Fibroblast of peridontal ligament (primary cell): ENCODE data around the gene EYA2.

Experiments
- DNase-seq: peaks from one replicate; pipeline ENCODE4 v3.0.0-alpha.2; 2010; ENCODE audit errors: extremely low read depth

EYA2 gene

DNA sequence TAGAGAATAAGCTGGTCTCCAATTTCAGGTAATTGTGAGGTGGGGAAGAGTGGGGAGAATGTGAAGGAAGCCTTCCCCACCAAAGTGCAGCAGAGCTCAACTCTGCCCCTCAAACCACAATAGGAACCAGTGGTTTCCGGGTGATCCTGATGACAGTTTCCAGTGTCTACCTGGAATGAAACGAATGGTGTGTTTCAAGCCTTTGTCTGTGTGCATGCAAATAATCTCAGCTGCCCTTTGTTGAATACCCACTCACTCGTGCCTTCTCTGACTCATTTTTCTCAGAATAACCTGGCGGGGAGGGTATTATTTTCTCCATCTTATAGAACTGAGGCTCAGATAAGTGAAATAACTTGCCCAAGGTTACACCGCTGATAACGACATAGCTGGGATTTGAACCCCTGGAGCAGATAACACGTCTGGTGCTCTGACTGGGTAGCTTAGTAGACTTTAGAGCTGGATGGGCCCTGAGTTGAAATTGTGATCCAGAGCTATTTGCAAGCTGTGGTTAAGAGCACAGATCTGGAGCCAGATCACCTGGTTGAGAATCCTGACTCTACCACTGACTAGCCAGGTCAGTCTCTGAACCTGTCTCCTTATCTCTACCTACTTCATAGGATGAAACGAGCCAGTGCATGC is 85.1 kb downstream of the EYA2 start:
- no peak for DNase-seq

DNA sequence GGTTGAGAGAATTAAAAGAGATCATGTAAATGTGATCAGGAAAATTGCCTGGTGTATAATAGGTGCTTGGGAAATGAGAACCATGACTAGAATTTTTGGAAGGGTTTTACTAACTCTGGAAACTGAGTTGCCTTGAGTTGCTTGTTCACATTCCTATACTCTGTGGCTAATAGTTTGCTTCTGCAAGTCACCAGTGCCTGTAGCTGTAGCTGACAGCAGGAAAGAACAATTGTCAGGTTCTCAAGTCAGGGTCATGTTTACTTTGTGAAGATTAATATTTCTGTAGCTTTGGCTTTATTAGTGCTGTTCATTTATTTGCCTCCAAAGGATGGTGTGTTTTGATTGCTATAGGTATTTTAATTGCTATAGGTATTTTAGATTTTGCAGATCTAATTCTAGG is 86.5 kb downstream of the EYA2 start:
- no peak for DNase-seq

DNA sequence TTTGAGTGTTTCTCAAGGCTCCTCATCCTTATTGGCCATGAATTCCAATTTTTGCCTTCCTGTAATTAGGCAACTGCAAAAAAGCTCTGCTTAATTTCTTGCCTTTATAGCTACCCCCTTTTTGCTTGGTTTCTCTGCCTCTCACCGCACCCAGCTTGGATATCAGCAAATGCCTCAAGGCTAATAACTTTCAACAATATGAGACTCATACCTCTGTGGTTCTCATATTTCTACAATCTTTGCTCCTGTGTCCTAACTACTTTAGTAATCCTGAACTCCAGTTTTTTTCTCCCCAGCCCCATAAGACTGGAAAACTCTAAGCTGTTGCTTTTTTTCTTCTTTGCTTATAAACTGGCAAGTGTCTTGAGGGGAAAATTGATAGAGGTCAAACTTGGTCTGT is 88.8 kb downstream of the EYA2 start:
- DNase-seq: no peak

DNA sequence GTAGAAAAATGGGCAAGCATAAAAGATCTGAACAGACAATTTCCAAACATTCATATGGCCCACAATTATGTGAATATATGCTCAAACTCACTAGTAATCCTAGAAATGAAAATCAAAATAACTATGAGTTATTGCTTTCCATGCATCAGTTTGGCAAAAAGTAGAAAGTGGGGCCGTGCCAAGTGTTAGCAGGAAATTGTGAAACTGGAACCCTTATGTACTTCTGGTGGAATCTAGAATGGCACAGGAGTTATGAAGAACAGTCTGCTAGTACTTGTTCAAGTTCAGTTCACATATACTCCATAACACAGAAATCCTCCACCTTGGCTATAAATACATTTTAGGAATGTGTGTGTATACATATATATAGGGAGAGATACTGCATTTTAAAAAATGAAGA is 89.8 kb downstream of the EYA2 start:
- peak; percentile 75 for DNase-seq

DNA sequence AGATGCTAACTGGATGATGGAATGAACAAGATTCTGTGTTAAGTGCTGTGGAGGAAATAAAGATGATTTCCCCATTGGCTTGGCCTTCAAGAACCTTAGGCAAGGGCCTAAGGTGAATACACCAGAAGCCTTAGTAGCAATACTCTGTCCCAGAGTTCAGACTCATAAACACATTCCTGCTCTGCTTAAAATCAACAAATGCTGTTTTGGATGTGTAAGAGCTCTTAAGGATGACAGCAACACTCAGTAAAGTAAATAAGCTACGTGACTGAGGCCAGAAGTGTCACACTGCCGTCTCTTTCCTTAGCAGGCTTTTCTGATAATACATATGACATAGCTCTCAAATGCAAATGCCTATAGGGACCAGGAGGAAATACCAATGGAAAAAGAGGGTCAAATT is 90.6 kb downstream of the EYA2 start:
- no peak for DNase-seq

DNA sequence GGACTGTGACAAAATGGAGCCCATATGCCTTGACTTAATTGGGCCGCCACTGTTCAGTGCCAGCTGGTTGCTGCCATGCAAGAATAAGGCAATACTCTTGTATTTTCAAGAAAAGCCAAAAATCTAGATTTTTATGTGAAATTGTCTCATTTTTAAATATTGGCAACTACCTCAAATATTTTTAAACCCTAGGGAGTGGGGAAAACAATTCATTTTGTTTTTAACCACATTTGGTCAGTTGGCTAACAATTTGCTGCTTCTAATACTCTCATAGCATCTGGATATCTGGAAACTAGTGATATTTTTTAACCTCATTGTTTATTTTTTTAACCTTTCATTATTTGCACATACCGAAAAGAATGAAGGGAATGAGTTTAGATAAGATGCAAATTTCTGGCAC is 91.0 kb downstream of the EYA2 start:
- peak; percentile 14 for DNase-seq

DNA sequence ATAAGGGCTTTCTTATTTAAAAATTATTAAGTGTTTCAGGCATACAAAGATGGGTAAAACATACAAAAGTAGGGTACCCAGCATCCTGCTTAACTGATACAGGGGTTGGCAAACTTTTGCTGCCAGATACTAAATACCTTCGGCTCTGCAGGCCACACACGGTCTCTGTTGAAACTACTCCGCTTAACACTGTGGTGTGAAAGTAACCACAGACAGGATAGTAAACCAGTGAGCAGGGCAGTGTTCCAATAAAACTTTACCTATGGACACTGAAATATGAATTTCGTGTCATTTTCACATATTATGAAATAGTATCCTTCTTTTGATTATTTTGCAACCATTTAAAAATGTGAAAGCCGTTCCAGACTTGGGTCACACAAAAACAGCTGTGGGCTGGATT is 92.4 kb downstream of the EYA2 start:
- DNase-seq: no peak

DNA sequence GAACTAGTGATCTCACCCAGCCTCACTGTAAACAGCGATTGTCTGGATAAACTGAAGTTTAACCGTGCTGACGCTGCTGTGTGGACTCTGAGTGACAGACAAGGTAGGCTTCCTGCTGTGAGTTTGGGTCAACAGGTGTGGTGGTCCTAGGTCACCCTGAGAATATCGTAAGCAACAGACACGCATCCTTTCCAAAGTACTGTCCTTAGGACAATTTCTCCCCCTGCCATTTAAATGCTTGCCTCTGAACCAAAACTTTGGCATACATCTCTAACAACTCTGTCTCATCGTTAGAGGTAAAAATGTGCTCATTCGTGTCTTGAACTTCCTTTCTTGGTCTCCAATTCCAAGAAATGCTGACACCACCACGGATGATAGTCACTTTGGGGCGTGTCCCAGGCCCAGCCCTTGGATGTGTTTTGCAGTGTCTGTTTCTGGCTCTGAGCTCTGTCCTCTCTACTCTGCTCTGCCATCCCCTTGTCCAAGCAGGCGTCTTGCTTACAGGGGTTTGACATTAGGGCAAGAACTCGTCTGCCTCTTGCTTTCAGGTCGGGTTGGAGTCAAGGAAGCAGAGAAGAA is 95.5 kb downstream of the EYA2 start:
- DNase-seq: no peak

DNA sequence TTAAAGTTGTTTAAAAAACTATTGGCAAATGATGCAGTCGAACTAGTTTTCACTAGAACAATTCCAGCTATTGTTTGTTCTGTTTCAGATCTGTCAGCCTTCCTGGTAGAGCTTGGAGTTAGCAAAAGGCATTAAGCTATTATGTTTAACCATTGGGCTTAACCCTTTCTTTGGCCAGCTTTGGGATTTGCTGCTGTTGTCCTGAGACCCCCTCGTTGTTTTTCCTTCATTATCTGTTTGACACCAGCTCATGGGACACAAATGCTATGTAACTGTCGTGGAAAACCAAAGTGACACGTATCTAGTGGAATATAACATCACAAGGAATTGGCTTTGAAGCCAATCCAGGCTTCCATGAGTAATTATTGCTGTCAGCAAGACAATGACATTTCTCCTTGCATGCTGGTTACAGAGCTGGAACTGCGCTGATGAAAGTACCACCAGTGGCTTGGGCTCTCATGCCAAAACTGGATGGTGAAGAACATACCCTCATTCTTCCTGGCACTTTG is 96.0 kb downstream of the EYA2 start:
- no peak for DNase-seq

DNA sequence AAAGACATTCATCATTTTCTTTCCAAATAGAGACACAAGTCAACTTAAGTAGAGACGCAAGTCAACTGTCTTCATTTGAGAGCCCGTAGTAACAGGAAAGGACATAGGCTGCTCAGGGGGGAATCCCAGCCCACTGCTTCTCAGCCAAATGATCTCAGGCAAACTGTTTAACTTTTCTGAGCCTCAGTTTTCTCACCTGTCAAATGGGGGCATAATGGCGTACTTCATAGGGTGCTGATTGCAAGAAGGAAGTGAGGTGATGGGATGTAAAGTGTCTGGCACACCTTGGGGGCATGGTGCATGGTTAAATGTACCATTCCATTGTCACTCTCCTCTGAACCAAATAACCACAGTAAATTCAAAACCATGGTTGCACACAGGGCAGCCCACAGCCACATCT is 96.5 kb downstream of the EYA2 start:
- no peak for DNase-seq

DNA sequence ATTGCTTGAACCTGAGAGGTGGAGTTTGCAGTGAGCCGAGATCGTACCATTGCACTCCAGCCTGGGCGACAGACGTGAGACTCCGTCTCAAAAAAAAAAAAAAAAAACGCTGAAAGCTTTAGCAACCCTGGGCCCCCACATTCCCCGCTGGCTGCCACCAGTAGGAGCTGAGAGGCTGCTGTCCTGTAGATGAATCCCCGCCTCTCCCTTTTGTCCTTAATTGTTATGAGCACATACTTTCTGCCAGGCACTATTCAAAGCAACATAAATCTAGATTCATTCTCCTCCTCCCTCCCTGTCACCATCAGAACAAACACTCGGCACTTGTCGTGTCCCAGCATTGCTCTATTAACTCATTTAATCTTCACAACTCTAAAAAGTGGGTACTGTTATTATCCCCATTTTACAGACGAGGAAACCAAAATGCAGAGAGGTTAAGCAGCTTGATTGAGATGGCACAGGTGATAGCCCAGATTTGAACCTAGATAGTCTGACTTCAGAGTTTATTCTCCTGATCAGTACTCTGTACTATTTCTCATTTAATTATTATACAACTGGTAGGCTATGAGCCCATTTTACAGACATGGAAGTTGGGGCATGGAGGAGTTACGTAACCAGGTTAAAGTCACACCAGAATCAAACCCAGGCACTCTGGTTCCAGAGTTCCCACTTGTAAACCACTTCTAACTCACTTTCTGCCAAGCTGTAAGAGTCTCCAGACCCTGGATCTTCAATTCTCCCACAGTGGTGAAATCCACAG is 97.4 kb downstream of the EYA2 start:
- no peak for DNase-seq

DNA sequence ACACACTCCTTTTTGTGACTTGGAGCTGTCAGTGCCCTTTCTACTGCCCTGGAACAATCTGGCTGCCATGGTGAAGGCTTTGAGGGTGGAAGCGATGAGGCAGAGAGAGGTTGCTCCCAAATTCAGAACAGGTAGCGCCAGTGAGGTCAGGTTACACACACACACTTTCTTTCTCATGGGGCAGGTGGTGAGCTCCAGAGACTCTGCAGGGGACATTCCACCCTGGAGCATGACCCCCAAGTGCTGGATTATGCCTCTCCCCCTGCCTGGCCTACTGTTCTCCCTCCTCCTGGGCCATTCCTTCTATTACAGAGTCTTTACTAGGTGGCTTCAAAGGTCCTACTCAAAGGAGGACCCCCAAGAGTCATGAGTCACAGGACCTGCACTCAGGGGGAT is 98.0 kb downstream of the EYA2 start:
- DNase-seq: no peak

DNA sequence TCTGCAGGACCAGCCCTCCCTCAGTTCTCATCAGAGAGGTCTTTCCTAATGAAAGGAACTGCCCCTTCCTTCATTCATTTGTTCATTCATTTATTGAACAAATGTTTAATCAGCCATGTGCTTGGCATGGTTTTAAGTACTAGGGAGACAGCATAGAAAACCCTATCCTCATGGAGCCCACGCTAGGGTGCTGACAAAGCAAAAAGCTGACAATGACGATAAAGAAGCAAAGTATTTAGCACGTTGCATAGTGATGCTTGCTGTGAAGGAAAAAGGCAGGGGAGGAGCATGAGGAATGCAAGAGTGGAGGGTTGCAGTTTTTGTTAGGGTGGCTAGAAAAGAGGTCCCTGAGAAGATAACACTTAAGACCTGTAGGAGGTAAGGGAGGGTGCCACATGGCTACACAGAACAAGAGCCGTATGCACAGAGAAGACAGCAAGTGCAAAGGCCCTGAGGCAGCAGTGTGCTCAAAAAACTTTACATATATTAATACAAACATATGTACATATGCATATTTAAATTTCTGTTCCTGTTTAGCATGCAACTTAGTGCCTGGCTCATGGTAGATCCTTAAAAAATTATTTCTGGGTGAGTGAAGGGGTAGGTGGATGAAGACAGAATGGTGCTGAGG is 98.9 kb downstream of the EYA2 start:
- no peak for DNase-seq

DNA sequence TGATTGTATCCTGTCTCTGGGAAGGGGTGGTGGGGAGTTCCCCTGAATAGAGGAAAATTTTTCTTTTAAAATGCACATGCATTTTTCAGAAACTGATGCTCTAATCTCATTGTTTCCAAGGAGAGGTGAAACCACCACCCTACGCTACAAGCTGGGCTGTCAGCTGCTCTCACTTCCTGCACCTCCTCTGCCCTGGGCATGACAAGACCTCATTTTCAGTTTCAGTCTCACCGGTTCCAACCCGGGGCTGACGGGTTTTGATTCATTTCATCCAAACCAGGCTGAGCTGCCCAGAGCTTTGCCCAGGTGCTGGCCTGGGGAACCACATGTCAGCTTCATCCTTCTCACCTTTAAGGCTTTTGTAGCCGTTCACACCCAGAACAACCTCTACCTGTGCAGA is 99.7 kb downstream of the EYA2 start:
- no peak for DNase-seq

DNA sequence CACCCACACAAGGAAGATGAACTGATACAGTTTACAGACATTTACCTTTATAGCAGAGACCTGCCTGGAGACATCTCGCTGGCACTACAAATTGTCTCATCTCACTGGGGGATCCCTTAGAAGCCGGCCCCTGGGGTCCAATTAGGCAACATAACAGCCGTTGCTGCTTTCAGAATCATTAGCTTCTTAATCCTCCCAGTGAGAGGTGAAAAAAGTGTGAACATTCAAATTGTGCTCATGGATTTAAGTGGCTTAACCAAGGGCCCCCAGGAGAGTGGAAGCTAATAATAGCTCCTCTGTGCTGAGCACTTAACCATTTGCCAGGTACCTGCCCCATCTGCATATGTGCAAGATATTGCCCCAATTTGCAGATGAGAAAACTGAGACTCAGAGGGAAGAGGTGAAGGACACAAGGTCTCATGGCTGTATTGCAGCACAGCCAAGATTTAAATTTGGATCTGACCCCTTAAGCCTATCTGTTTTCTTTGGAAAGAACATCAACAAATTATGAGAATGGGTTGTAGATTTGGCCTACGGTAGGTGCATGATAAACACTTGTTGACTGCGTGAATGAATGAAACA is 101.0 kb downstream of the EYA2 start:
- no peak for DNase-seq

DNA sequence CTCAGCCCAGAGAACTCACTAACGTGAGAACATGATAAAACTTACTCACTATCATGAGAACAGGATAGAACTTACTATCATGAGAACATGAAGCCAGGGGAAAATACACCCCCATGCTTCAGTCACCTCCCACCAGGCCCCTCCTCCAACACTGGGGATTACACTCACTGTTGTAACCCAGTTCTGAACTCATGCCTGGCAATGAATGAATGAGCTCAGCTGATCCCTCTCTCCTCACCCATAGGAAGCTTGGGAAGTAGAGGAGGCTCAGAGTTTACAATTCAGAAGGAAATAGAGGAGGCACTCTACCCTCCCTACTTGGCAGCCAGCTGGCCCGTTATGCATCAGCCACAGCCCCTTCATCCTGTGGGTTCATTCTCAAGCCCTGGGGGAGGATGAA is 102.5 kb downstream of the EYA2 start:
- no peak for DNase-seq

DNA sequence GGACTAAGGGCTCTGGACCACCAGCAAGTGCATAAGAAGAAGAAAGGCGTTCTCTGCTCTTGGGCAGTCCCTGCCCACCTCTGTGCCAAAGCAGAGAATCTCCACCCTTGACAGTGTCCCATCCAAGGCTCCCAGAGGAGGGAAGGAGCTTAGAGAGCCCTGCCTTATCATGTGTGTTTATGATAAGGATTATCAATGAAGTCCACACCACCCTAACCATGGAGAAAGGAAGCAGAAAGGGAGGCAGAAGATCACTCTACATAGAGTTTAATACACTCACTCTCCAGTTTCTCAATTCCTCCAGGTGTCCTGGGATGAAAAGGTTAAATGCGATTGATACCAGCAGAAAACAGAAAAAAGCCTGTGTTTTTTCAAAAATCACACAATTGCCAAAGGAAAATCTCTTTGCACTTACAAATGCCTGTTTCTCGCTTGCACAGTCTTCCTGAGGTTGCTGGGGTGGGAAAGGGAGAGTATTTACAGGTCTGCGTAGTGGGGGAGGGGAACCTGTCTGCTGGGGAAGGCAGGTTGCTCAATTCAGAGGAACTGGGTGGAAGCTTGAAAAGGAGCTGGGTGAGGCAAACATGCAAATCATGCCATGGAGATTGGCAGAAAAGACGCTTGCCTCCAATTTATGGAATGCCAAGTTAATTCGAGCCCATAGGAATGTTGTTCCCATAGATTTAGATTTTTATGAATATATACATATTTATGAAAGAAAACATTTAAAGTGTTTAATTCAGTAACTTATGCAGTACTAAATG is 104.0 kb downstream of the EYA2 start:
- DNase-seq: no peak

DNA sequence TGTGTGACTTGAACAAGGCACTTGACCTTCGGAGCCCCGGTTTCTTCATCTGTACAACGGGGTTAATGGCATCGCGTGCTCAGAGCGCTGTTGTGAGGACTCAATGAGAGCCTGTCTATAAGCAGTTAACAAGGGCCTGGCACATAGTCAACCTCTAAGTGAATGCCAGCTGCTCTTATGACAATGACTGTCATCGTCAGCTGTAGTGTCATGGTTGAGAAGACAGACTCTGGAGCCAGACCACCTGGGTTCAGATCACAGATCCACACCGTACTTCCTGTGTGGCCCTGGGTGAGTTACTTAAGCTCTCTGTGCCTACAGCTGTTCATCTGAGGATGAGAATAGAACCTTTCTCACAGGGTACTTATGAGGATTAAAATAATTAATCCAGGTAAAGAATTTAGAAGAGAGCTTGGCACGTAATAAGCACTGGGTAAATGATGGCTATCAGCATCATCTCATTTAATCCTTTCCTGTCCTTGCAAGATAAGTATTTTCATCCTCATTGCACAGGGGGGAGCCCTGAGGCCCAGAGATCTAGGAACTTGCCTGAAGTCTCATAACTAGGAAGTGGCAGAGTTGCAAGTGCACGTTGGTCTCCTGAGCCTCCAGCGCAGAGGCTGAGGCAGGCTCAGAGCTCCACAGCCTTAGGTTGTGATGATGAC is 105.3 kb downstream of the EYA2 start:
- no peak for DNase-seq

DNA sequence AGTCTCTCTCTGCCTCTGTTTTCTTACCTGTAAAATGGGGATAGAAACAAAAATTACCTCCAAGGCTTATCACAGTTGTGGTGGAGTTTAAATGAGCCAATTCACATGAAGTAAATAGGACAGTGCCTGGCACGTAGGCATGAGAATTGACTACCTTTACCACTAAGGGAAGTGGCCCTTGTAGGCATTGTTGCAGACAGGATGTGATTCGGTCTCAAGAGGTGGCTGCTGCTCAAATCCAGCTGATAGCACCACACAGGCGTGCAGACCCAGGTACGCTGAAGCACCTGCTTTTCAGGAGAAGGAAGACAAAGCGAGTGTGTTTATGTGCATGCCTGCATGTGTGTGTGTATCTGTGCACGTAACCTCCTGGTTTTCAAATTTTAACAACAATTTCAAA is 108.6 kb downstream of the EYA2 start:
- DNase-seq: no peak

DNA sequence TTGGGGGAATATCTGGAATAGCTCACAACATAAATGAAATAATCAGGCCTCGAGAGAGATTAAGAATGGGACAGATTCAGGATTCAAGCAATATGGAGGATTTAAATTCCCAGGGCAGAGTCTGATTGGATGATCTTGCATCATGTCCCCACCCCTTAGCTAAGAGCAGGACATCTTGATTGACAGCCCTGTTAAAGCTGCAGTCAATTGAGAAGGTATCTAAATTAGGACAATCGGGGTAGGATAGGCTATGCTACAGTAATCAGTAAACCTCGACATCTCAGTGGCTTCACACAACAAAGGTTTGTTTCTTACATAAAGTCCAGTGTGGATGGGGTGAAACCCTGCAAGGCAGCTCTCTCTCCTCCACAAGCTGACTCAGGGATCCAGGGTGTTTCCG is 109.5 kb downstream of the EYA2 start:
- DNase-seq: no peak
